ENCODE data around the gene LRMDA.
A peak's percentile ranks its signal among the peaks of the same experiment; 100 is the strongest.

Gene LRMDA

GRCh38 chr10:76456197-76456596 is 1024.8 kb downstream of the LRMDA start:
- Histone ChIP-seq H3K9me3 (no peaks in the 10 kb centered on the region), H3K27me3 (no peaks in the 10 kb centered on the region), H3K36me3 (no peaks in the 10 kb centered on the region), H3K27ac (peak overlapping the region; percentile 62 to 84), H3K4me3 (no peak overlapping the region), H3K4me1 (peaks cover 0 to 71% (median 23%) of the 10 kb centered on the region in 4 donors)
- intact Hi-C loops (cut with DNase I; ENCODE audit: low total_unique reads) = no loop called here
- no peak for TF ChIP-seq CTCF (IDR thresholded peaks at IDR 0.05)
- DNase-seq = peak; percentile 67 to 88

- no peaks in the 10 kb centered on the region for H3K27me3 ChIP-seq
- H3K36me3 ChIP-seq = no peaks in the 10 kb centered on the region
- peak in 1 of 2 experiments; percentile 18 for TF ChIP-seq CTCF (IDR thresholded peaks at IDR 0.05)
- H3K4me1 ChIP-seq = peaks cover 0 to 66% (median 23%) of the 10 kb centered on the region in 4 donors
- DNase-seq = peak; percentile 62 to 70
- peak overlapping the region; percentile 76 to 84 for H3K27ac ChIP-seq
- intact Hi-C loops (cut with DNase I; ENCODE audit: low total_unique reads) = no loop called here
- no peak overlapping the region for H3K4me3 ChIP-seq
- no peaks in the 10 kb centered on the region for H3K9me3 ChIP-seq
Measured at GRCh38 chr10:76459016-76459730, 1027.7 kb downstream of the LRMDA start.

GRCh38 chr10:76461024-76461423 is 1029.6 kb downstream of the LRMDA start:
- Histone ChIP-seq H3K36me3 (no peaks in the 10 kb centered on the region), H3K4me1 (peaks cover 0 to 47% (median 19%) of the 10 kb centered on the region in 4 donors), H3K27me3 (no peaks in the 10 kb centered on the region), H3K27ac (peak overlapping the region; percentile 76 to 84), H3K9me3 (no peaks in the 10 kb centered on the region), H3K4me3 (no peak overlapping the region)
- TF ChIP-seq CTCF (IDR thresholded peaks at IDR 0.05) = no peak
- no peak for DNase-seq
- intact Hi-C loops (cut with DNase I; ENCODE audit: low total_unique reads) = no loop called here

- no peak for DNase-seq
- no peak for TF ChIP-seq CTCF (IDR thresholded peaks at IDR 0.05)
- Histone ChIP-seq H3K9me3 (no peaks in the 10 kb centered on the region), H3K27ac (no peak overlapping the region), H3K4me3 (no peak overlapping the region), H3K4me1 (peaks cover 0 to 38% (median 15%) of the 10 kb centered on the region in 4 donors), H3K36me3 (no peaks in the 10 kb centered on the region), H3K27me3 (no peaks in the 10 kb centered on the region)
- intact Hi-C loops (cut with DNase I; ENCODE audit: low total_unique reads) = no loop called here
Measured at GRCh38 chr10:76463111-76463510, 1031.7 kb downstream of the LRMDA start.

GRCh38 chr10:76466836-76467503 is 1035.5 kb downstream of the LRMDA start:
- Histone ChIP-seq H3K27ac (no peak overlapping the region), H3K4me1 (peaks cover 0 to 12% (median 0%) of the 10 kb centered on the region in 4 donors), H3K4me3 (no peak overlapping the region), H3K9me3 (no peaks in the 10 kb centered on the region), H3K27me3 (no peaks in the 10 kb centered on the region), H3K36me3 (no peaks in the 10 kb centered on the region)
- no peak for TF ChIP-seq CTCF (IDR thresholded peaks at IDR 0.05)
- DNase-seq = no peak
- intact Hi-C loops (cut with DNase I; ENCODE audit: low total_unique reads) = no loop called here

Data from tibial artery (tissue), 4 donors.